ENCODE data around the gene SRGAP1.
"Not testable (repeated sequence)": the region's sequence is repeated elsewhere in the genome, so short reads cannot be mapped to it uniquely, and the experiment has no call there.

The SRGAP1 gene

DNA sequence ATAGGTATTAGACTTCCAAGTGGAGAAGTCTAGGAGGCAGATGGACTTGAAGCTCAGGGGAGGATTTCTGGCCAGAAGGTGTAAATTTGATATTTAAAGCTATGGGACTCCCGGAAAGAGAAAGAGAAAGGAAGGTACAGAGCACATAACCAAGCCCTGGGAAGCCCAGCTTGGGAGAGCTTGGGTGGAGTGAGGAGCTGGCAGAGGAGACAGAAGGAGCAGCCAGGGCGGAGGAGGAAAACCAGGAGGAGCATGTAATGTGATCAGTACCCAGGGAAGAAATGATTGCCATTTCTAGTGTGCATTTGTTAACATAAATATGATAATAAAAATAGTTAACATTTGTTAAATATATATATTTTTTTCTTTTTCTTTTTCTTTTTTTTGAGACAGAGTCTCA, 310.2 kb downstream of the SRGAP1 start:
- H3K27ac ChIP-seq = no peak overlapping the region
- no peak overlapping the region for H3K4me3 ChIP-seq
- DNase-seq (ENCODE audit: low spot score) = no peak
- TF ChIP-seq CTCF (IDR thresholded peaks at IDR 0.05) = no peak

DNA sequence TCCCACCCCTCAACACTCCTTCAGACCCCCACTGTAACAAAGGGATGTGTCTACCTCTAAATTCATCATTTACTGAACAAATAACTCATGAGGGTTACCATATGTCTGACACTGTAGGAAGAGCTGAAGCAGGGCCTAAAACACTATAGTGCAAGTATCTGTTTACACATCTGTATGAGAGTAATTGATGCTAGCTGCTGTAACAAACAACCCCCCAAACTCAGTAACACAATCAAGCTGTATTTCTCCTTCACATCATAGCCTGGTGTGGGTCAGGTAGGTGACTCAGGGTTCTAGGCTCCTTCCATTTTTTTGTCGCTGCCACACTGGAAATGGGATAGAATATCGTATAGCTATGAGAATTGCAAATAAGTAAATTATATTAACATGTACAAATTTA, 312.6 kb downstream of the SRGAP1 start:
- no peak for TF ChIP-seq CTCF (IDR thresholded peaks at IDR 0.05)
- no peak for DNase-seq (ENCODE audit: low spot score)
- no peak overlapping the region for H3K27ac ChIP-seq
- H3K4me3 ChIP-seq = no peak overlapping the region

GRCh38 chr12:64160021-64160710, 315.7 kb downstream of the SRGAP1 start:
- DNase-seq (ENCODE audit: low spot score) = no peak
- Histone ChIP-seq H3K27ac (no peak overlapping the region), H3K4me3 (no peak overlapping the region)
- no peak for TF ChIP-seq CTCF (IDR thresholded peaks at IDR 0.05)

GRCh38 chr12:64160711-64161060, 316.2 kb downstream of the SRGAP1 start:
- H3K27ac ChIP-seq = no peak overlapping the region
- no peak for DNase-seq (ENCODE audit: low spot score)
- no peak overlapping the region for H3K4me3 ChIP-seq
- TF ChIP-seq CTCF (IDR thresholded peaks at IDR 0.05) = no peak

DNA sequence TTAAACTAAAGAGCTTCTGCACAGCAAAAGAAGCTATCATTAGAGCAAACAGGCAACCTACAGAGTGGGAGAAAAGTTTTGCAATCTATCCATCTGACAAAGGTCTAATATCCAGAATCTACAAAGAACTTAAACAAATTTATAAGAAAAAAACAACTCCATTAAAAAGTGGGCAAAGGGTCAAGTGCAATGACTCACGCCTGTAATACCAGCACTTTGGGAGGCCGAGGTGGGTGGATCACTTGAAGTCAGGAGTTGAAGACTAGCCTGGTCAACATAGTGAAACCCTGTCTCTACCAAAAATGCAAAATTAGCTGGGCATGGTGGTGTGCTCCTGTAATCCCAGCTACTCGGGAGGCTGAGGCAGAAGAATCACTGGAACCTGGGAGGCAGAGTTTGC, 322.1 kb downstream of the SRGAP1 start:
- not testable (repeated sequence) for DNase-seq (ENCODE audit: low spot score); H3K4me3 ChIP-seq; H3K27ac ChIP-seq

DNA sequence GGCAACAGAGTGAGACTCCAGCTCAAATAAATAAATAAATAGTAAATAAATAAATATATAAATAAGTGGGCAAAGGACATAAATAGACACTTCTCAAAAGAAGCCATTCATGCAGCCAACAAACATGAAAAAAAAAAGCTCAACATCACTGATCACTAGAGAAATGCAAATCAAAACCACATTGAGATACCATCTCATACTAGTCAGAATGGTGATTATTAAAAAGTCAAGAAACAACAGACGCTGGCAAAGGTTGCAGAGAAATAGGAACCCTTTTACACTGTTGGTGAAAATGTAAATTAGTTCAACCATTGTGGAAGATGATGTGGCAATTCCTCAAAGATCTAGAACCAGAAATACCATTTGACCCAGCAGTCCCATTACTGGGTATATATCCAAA, 322.5 kb downstream of the SRGAP1 start:
- not testable (repeated sequence) for H3K27ac ChIP-seq; DNase-seq (ENCODE audit: low spot score); H3K4me3 ChIP-seq

GRCh38 chr12:64170024-64170423, 325.5 kb downstream of the SRGAP1 start:
- DNase-seq (ENCODE audit: low spot score) = no peak
- TF ChIP-seq CTCF (IDR thresholded peaks at IDR 0.05) = no peak
- Histone ChIP-seq H3K27ac (no peak overlapping the region), H3K4me3 (no peak overlapping the region)

DNA sequence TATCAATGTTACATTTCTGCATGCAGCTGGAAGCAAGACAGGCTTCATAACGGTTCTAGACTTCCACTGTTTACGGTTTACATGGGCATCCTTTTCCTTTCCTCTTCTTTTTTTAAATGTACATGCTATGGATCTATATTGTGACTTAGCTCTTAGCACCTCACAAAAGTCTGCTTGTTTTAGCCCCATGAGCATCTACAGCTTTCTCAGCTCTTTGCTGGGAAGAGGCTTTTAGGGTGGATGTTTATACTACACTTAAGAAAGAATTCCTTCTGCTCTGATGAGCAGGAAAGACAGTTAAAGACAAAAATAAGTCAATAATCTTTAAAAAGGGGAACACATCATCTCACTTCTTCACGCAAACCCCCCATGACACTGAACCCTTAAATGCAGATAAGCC, 326.2 kb downstream of the SRGAP1 start:
- no peak for TF ChIP-seq CTCF (IDR thresholded peaks at IDR 0.05)
- Histone ChIP-seq H3K4me3 (no peak overlapping the region), H3K27ac (no peak overlapping the region)
- DNase-seq (ENCODE audit: low spot score) = no peak
